SK-N-SH (cell line): ENCODE measurements around the gene LCN2. TPM values are rescaled to one million over a fixed set of nuclear protein-coding genes. Genes with fewer than 3 reads are reported as not detected.

Experiments
- CTCF ChIA-PET: fragments of 300-600, 350-600 bp; formaldehyde crosslinking; extraction: SDS; loops from one replicate; lab custom pipeline; 2021; lab: Yijun Ruan, JAX
- POLR2A ChIA-PET: fragments of 350-600 bp; sonication (Branson Sonifier 250); formaldehyde crosslinking; extraction: SDS; loops from one replicate; lab custom pipeline; 2020; ENCODE audit warnings: antibody characterized with exemption, inconsistent platforms; lab: Yijun Ruan, JAX
- DNase-seq: peaks from one replicate; pipeline ENCODE4 v3.0.0; 2012
- H2AFZ ChIP-seq: fragments of 200-600 bp; sonication (generic); 2 replicates; pipeline ENCODE4 v1.8.1; 2016; ENCODE audit warnings: antibody characterized with exemption, mild to moderate bottlenecking, low read depth
- H3F3A ChIP-seq: fragments of 200-600 bp; sonication (generic); replicated peaks from 2 replicates; pipeline ENCODE3; 2016; ENCODE audit warnings: antibody characterized with exemption, mild to moderate bottlenecking; ENCODE audit not compliant: insufficient read depth
- H3K27ac ChIP-seq, 2 experiments: fragments of 200-500 bp in 1 of 2; fragments of 200-600 bp in 1 of 2; sonication (Bioruptor generic) in 1 of 2; sonication (generic), shearing (Covaris generic) in 1 of 2; 2 replicates each; pipeline versions ENCODE4 v1.5.1 to v1.6.1; 2014 to 2016; ENCODE audit warnings: low read depth in 2 of 2, inconsistent platforms in 1 of 2, low read length in 1 of 2, mild to moderate bottlenecking in 1 of 2, mixed read lengths in 1 of 2
- H3K27me3 ChIP-seq: fragments of 200-600 bp; sonication (generic), shearing (Covaris generic); 2 replicates; pipeline ENCODE4 v1.6.1; 2016; ENCODE audit warnings: mixed run types; ENCODE audit not compliant: insufficient read depth
- H3K36me3 ChIP-seq, 2 experiments: fragments of 200-500 bp in 1 of 2; fragments of 200-600 bp in 1 of 2; sonication (Bioruptor generic) in 1 of 2; sonication (generic) in 1 of 2; replicated peaks in 1 of 2; 2 replicates each; pipeline versions ENCODE3 to v1.5.1; 2014 to 2016; ENCODE audit warnings: low read length in 1 of 2, mild to moderate bottlenecking in 1 of 2; ENCODE audit not compliant: insufficient read depth in 2 of 2, control insufficient read depth in 1 of 2
- H3K4me1 ChIP-seq, 2 experiments: fragments of 200-500 bp in 1 of 2; fragments of 200-600 bp in 1 of 2; sonication (Bioruptor generic) in 1 of 2; sonication (generic), shearing (Covaris generic) in 1 of 2; 2 replicates each; pipeline versions ENCODE4 v1.5.1 to v1.6.1; 2014 to 2016; ENCODE audit warnings: low read depth in 1 of 2, low read length in 1 of 2, mixed run types in 1 of 2; ENCODE audit not compliant: insufficient read depth in 2 of 2, control insufficient read depth in 1 of 2
- H3K4me2 ChIP-seq: fragments of 200-600 bp; sonication (generic), shearing (Covaris generic); 2 replicates; pipeline ENCODE4 v1.6.1; 2017; ENCODE audit warnings: mixed run types
- H3K4me3 ChIP-seq, 2 experiments: fragments of 200-500 bp in 1 of 2; fragments of 200-600 bp in 1 of 2; sonication (Bioruptor generic) in 1 of 2; sonication (generic), shearing (Covaris generic) in 1 of 2; 2 replicates each; pipeline versions ENCODE4 v1.5.1 to v1.8.1; 2014 to 2016; ENCODE audit warnings: low read depth in 2 of 2, inconsistent platforms in 1 of 2, low read length in 1 of 2, mild to moderate bottlenecking in 1 of 2, mixed read lengths in 1 of 2, moderate library complexity in 1 of 2
- H3K79me2 ChIP-seq: fragments of 200-600 bp; sonication (generic); 2 replicates; pipeline ENCODE4 v1.8.1; 2017; ENCODE audit warnings: mild to moderate bottlenecking; ENCODE audit not compliant: insufficient read depth
- H3K9ac ChIP-seq: fragments of 200-600 bp; sonication (generic); 2 replicates; pipeline ENCODE4 v1.6.1; 2017; ENCODE audit warnings: mixed run types
- H3K9me2 ChIP-seq: fragments of 200-600 bp; sonication (generic); 2 replicates; pipeline ENCODE4 v1.6.1; 2017; ENCODE audit warnings: mixed run types
- H3K9me3 ChIP-seq: fragments of 200-600 bp; sonication (generic); 2 replicates; pipeline ENCODE4 v1.6.1; 2017; ENCODE audit warnings: mixed run types, mild to moderate bottlenecking, moderate library complexity
- H4K20me1 ChIP-seq: fragments of 200-600 bp; sonication (generic); 2 replicates; pipeline ENCODE4 v1.6.1; 2017; ENCODE audit warnings: mild to moderate bottlenecking, mixed run types; ENCODE audit not compliant: insufficient read depth
- FOSL2 ChIP-seq: IDR thresholded peaks from 2 replicates; pipeline ENCODE4 v1.4.0; 2012; ENCODE audit warnings: low read depth, mild to moderate bottlenecking, moderate library complexity, borderline replicate concordance
- IRF3 ChIP-seq: fragments of 150-350 bp; IDR thresholded peaks from 2 replicates; pipeline ENCODE4 v1.6.1; 2016; ENCODE audit warnings: mild to moderate bottlenecking, low read depth, low read length
- JUND ChIP-seq: IDR thresholded peaks from 2 replicates; pipeline ENCODE4 v1.4.0; 2012
- NRF1 ChIP-seq: IDR thresholded peaks from 2 replicates; pipeline ENCODE4 v1.6.1; 2012; ENCODE audit warnings: low read depth, mild to moderate bottlenecking, low read length
- REST ChIP-seq: IDR thresholded peaks from 2 replicates; pipeline ENCODE4 v1.6.1; 2012; ENCODE audit warnings: mild to moderate bottlenecking, low read depth, low read length, moderate library complexity
- RXRA ChIP-seq: IDR thresholded peaks from 2 replicates; pipeline ENCODE4 v1.4.0; 2012; ENCODE audit warnings: low read depth, mild to moderate bottlenecking, borderline replicate concordance
- SMC3 ChIP-seq: IDR thresholded peaks from 2 replicates; pipeline ENCODE4 v1.6.1; 2012; ENCODE audit warnings: low read depth, low read length, improper control_type of control experiment
- TAF1 ChIP-seq: IDR thresholded peaks from 2 replicates; pipeline ENCODE4 v1.6.1; 2012; ENCODE audit warnings: low read depth, mild to moderate bottlenecking, low read length, moderate library complexity, borderline replicate concordance
- TCF12 ChIP-seq: IDR thresholded peaks from 2 replicates; pipeline ENCODE4 v1.4.0; 2012
- TEAD4 ChIP-seq: IDR thresholded peaks from 2 replicates; pipeline ENCODE4 v1.4.0; 2012; ENCODE audit warnings: mild to moderate bottlenecking, borderline replicate concordance; ENCODE audit not compliant: insufficient read depth
- YY1 ChIP-seq: IDR thresholded peaks from 2 replicates; pipeline ENCODE4 v1.4.0; 2012; ENCODE audit warnings: low read depth, mild to moderate bottlenecking
- ZBTB33 ChIP-seq: IDR thresholded peaks from 2 replicates; pipeline ENCODE4 v1.4.0; 2012; ENCODE audit warnings: low read depth, borderline replicate concordance
- WGBS: methylation state at CpG from one replicate; pipeline ENCODE4 v1.1.6; 2017; ENCODE audit warnings: low lambda C conversion rate; 5-methylcytosine and 5-hydroxymethylcytosine counted together
- polyA plus RNA-seq, 3 experiments: library from polyadenylated mRNA; depleted of rRNA; stranded (reverse); fragments of >200 nt; gene quantifications; 2 replicates each; pipeline ENCODE4 v1.2.3, GENCODE V29; 2012
- TF ChIP-seq, protein P1 (sequence below): fragments of 200-600 bp; sonication (generic); IDR thresholded peaks from 2 replicates; pipeline ENCODE4 v1.6.1; 2017; ENCODE audit warnings: antibody characterized with exemption, mild to moderate bottlenecking, moderate library complexity
- TF ChIP-seq, protein P2 (sequence below): IDR thresholded peaks from 2 replicates; pipeline ENCODE4; 2012

The LCN2 gene
- polyA plus RNA-seq, 1 of the 3 experiments (the other 2 are of a cell fraction): not detected

DNA sequence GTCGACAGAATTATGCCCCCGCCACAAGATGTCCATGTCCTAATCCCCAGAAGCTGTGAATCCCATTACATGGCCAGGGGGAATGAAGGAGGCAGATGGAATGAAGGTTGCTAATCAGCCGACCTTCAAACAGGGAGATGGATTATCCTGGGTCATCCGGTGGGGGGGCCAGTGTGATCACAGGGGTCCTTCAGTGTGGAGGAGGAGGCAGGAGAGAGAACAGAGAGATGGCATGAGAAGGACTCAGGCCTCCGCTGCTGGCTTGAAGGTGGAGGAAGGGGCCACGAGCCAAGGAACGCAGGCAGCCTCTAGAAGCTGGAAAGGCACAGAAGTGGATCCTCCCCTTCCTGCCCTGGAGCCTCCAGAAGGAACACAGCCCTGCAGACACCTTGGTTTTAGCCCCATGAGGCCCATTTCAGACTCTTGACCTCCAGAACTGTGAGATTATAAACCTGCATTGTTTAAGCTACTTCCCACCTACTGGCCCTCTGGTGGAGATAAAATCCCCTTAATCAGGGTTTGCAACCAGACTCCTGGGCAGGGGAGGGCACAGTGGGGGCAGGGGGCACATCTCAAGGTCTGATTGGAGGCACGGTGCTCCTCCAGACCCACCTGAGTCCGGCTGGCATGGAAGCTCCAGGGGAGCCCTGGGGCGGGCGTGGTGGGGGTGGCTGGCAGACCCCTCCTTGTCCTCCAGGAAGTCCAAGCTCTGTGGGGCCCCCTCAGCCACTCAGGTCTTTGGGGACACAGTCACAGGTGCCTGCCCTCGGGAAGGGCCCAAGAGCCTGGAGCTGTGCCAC is 35.5 kb upstream of the LCN2 start:
- Histone ChIP-seq H4K20me1 (no peaks in the 10 kb centered on the region), H3K4me2 (no peak overlapping the region), H2AFZ (no peak overlapping the region), H3K27ac (no peak overlapping the region), H3K27me3 (no peaks in the 10 kb centered on the region), H3K4me3 (no peak overlapping the region), H3K36me3 (peaks cover 0 to 3% of the 10 kb centered on the region in 2 experiments), H3K9ac (no peak overlapping the region), H3K9me3 (no peaks in the 10 kb centered on the region), H3K79me2 (no peaks in the 10 kb centered on the region), H3F3A (peaks cover 8% of the 10 kb centered on the region), H3K9me2 (no peaks in the 10 kb centered on the region), H3K4me1 (peaks cover 3 to 4% of the 10 kb centered on the region in 2 experiments; a peak in 1 of 4 replicates)
- no peak for DNase-seq
- ChIA-PET CTCF (interaction anchor here (1.1 to 6.5 kb wide), 5 partner anchors 12 to 191 kb away, joined by 3 to 246 read pairs (median 55); partner anchors contain the start of gene PTGES2), POLR2A (interaction anchor here (0.8 kb wide), 1 partner anchor 23 kb away, joined by 3 read pairs; no protein-coding TSS in a partner anchor)
- TF ChIP-seq IRF3 (no peak), RXRA (no peak), YY1 (no peak), JUND (no peak), SMC3 (no peak), TCF12 (no peak), FOSL2 (no peak), REST (no peak), TEAD4 (no peak), TAF1 (no peak), NRF1 (no peak), ZBTB33 (no peak)
- TF ChIP-seq, protein P1, sequence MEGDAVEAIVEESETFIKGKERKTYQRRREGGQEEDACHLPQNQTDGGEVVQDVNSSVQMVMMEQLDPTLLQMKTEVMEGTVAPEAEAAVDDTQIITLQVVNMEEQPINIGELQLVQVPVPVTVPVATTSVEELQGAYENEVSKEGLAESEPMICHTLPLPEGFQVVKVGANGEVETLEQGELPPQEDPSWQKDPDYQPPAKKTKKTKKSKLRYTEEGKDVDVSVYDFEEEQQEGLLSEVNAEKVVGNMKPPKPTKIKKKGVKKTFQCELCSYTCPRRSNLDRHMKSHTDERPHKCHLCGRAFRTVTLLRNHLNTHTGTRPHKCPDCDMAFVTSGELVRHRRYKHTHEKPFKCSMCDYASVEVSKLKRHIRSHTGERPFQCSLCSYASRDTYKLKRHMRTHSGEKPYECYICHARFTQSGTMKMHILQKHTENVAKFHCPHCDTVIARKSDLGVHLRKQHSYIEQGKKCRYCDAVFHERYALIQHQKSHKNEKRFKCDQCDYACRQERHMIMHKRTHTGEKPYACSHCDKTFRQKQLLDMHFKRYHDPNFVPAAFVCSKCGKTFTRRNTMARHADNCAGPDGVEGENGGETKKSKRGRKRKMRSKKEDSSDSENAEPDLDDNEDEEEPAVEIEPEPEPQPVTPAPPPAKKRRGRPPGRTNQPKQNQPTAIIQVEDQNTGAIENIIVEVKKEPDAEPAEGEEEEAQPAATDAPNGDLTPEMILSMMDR: no peak
- TF ChIP-seq, protein P2, sequence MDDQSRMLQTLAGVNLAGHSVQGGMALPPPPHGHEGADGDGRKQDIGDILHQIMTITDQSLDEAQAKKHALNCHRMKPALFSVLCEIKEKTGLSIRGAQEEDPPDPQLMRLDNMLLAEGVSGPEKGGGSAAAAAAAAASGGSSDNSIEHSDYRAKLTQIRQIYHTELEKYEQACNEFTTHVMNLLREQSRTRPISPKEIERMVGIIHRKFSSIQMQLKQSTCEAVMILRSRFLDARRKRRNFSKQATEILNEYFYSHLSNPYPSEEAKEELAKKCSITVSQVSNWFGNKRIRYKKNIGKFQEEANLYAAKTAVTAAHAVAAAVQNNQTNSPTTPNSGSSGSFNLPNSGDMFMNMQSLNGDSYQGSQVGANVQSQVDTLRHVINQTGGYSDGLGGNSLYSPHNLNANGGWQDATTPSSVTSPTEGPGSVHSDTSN: no peak
- WGBS: 94% methylated on average over 11 of the region's 12 CpGs
